Fibroblast of lung (primary cell): ENCODE measurements around the gene CDKN2B.

ENCODE experiments used
- EZH2 ChIP-seq: IDR thresholded peaks from 2 replicates; pipeline ENCODE4 v1.5.1; 2012; ENCODE audit warnings: low read length, control low read depth, mild to moderate bottlenecking; ENCODE audit errors: missing control alignments
- TF ChIP-seq, protein P1 (sequence below), 2 donors: IDR thresholded peaks in 1 of 2; conservative IDR thresholded peaks in 1 of 2; 1 replicate in 1 of 2; 2 replicates in 1 of 2; pipeline ENCODE4 v1.5.1; 2011 to 2012; ENCODE audit warnings: low read length in 2 of 2, control low read depth in 1 of 2, inconsistent platforms in 1 of 2, low read depth in 1 of 2, mild to moderate bottlenecking in 1 of 2

DNA sequence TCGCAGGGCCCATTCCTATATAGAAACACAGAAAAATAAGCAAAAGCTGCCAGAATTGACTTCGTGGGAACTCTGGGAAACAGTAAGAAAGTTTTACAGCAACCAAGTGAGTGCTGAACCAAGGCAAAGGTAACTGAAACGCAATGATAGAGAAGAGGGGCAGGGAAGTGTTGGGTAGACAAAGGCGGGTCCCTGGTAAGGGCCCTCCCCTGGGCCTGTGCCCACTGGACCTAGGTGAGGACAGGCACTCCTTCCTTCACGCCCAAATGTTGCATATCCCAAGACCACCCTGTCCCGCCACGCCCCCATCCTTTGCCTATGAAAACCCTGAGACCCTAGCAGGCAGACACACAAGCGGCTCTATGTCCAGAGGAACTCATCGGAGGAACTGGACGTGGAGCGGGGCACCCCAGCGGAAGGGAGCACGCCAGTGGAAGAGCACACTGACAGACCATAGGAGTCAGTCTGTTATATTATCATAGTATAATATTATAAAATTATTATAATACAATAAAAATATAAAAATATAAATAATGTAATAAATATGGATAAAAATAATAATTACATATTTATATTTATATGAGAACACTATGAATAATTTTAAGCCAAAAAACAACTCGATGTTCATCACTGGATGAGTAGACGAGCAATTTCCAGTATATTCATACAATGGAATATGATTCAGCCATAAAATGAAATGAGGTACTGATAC lies 42.8 kb downstream of the CDKN2B start:
- TF ChIP-seq, protein P1, sequence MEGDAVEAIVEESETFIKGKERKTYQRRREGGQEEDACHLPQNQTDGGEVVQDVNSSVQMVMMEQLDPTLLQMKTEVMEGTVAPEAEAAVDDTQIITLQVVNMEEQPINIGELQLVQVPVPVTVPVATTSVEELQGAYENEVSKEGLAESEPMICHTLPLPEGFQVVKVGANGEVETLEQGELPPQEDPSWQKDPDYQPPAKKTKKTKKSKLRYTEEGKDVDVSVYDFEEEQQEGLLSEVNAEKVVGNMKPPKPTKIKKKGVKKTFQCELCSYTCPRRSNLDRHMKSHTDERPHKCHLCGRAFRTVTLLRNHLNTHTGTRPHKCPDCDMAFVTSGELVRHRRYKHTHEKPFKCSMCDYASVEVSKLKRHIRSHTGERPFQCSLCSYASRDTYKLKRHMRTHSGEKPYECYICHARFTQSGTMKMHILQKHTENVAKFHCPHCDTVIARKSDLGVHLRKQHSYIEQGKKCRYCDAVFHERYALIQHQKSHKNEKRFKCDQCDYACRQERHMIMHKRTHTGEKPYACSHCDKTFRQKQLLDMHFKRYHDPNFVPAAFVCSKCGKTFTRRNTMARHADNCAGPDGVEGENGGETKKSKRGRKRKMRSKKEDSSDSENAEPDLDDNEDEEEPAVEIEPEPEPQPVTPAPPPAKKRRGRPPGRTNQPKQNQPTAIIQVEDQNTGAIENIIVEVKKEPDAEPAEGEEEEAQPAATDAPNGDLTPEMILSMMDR (conservative IDR thresholded peaks at IDR 0.05 in 1 of 2, IDR thresholded peaks at IDR 0.05 in 1 of 2; ENCODE audit: low read depth in 1 of 2, low read length in 2 of 2): no peak
- TF ChIP-seq EZH2: no peak
